Bronchial epithelial cell (primary cell): Measurements from ENCODE around the gene LDLRAD4. TPM values are rescaled to one million over a fixed set of nuclear protein-coding genes. Genes with fewer than 3 reads are reported as not detected.

Source experiments
- DNase-seq: peaks from one replicate; pipeline ENCODE4 v3.0.0-alpha.2; 2010; ENCODE audit warnings: low read depth
- FAIRE-seq: peaks from 2 replicates; lab custom pipeline; 2011; peaks lifted over from hg19 to GRCh38; lab: Jason Lieb, UNC
- H3K27me3 ChIP-seq: 2 replicates; pipeline ENCODE4 v1.5.1; 2011; ENCODE audit warnings: low read length; ENCODE audit not compliant: control insufficient read depth, insufficient read depth
- H3K36me3 ChIP-seq: 2 replicates; pipeline ENCODE4 v1.5.1; 2011; ENCODE audit warnings: low read length; ENCODE audit not compliant: control insufficient read depth, insufficient read depth
- H3K4me3 ChIP-seq: 2 replicates; pipeline ENCODE4 v1.5.1; 2011; ENCODE audit warnings: mild to moderate bottlenecking, low read depth, low read length, control low read depth
- total RNA-seq: library from RNA; depleted of rRNA; stranded (reverse); fragments of >200 nt; gene quantifications from 2 replicates; pipeline ENCODE4 v1.2.1, GENCODE V29; 2014
- TF ChIP-seq, protein P1 (sequence below): IDR thresholded peaks from 2 replicates; pipeline ENCODE4 v1.5.1; 2011; ENCODE audit warnings: mild to moderate bottlenecking, moderate library complexity, low read length, control low read depth, inconsistent platforms; ENCODE audit not compliant: insufficient read depth, severe bottlenecking

LDLRAD4 gene
- total RNA-seq, 1 donor from 2014 or later: not detected

DNA sequence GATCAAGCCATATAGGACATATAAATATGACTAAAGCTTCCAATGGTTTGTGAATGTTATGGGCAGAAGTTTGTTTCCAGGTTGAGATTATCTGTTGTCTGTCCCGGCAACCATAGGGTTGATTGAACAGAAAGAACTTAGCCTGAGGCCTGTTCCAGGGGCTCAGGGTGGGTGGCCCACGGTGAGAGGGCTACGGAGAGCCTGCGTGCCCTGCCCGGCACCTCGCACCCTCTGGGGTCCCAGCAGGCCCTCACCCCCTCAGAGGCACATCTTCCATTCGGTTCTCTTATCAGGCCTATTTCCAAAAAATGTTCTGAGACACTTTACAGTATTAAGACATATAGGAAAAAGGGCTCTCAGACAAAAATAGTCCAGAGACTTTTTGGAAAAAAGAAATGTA lies 40.4 kb upstream of the LDLRAD4 start:
- TF ChIP-seq, protein P1, sequence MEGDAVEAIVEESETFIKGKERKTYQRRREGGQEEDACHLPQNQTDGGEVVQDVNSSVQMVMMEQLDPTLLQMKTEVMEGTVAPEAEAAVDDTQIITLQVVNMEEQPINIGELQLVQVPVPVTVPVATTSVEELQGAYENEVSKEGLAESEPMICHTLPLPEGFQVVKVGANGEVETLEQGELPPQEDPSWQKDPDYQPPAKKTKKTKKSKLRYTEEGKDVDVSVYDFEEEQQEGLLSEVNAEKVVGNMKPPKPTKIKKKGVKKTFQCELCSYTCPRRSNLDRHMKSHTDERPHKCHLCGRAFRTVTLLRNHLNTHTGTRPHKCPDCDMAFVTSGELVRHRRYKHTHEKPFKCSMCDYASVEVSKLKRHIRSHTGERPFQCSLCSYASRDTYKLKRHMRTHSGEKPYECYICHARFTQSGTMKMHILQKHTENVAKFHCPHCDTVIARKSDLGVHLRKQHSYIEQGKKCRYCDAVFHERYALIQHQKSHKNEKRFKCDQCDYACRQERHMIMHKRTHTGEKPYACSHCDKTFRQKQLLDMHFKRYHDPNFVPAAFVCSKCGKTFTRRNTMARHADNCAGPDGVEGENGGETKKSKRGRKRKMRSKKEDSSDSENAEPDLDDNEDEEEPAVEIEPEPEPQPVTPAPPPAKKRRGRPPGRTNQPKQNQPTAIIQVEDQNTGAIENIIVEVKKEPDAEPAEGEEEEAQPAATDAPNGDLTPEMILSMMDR: no peak
- no peaks in the 10 kb centered on the region for H3K27me3 ChIP-seq
- no peak overlapping the region for H3K4me3 ChIP-seq
- H3K36me3 ChIP-seq: no peaks in the 10 kb centered on the region
- DNase-seq (no peak), FAIRE-seq (no peak)

DNA sequence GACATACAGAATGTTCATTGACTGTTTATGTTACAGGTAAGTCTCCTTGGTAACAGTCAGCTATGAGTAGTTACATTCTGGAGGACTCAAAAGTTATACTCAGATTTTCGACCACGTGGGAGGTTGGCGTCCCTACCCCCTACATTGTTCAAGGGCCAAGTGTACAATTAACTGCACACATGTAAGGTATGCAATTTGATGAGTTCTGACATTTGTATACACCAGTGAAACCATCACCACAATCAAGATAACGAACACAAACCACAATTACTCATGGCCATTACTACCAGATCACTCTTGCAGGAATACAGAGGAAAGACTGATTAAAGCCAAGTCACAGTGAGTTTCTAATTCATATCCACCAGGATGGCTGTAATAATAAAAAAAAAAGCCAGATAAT lies 39.6 kb upstream of the LDLRAD4 start:
- Histone ChIP-seq H3K36me3 (no peaks in the 10 kb centered on the region), H3K27me3 (no peaks in the 10 kb centered on the region), H3K4me3 (no peak overlapping the region)
- TF ChIP-seq, protein P1: no peak
- peak; percentile 13 for FAIRE-seq
- DNase-seq: peak; percentile 0

DNA sequence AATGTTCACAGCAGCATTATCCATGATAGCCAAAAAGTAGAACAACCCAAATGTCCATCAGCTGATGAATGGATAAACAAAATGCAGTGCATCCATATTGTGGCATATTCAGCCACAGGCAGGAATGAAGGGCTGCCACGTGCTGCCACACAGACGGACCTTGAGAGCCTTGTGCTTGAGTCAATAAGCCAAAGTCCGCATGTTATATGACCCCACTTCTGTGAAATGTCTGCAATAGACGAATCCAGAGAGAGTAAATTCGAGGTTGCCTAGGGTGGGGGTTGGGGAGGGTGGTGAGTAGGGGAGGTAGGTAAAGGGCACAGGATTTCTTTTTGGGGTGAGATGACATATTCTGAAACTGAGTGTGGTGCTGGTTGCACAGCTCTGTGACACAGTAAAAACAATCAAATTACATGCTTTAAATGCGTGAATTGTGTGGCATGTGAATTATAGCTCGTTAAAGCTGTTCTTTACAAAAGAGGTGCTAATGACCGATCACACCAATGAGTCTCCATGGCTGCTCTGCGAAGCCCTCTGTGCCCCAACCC lies 38.9 kb upstream of the LDLRAD4 start:
- no peak for DNase-seq
- Histone ChIP-seq H3K36me3 (no peaks in the 10 kb centered on the region), H3K27me3 (no peaks in the 10 kb centered on the region), H3K4me3 (no peak overlapping the region)
- FAIRE-seq: no peak
- TF ChIP-seq, protein P1: no peak

DNA sequence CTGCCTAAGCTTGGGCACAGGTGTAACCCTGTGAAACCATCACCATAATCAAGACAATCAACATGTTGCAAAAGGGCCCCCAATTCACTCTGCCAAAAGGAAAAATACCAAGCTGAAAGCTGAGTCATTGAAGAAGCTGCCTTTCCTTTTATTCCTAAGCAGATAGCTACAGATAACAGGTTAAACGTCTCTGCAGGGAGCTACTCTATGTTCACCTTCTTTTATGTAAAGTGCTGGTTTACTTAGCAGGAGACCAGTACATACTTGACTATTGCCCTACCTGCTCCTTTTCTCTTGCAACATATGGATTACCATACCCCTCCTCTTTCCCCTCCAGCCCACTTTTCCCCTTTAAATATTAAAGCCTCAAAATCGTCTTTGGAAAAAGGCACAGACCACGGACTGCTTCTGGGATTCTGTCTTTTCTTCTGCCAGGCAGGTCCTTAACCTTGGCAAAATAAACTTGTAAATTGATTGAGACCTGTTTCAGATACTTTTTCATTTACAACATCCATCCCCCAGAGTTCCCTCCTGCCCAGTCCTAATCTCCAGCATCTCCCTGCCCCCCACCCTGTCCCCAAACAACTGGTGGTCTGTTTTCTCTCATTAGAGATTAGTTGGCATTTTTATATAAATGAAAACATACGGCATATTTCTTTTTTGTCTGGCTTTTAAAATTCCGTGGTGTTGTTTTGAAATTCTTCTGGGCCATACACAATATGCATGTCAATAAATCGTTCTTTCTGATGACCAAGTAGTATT lies 37.8 kb upstream of the LDLRAD4 start:
- Histone ChIP-seq H3K27me3 (no peaks in the 10 kb centered on the region), H3K36me3 (no peaks in the 10 kb centered on the region), H3K4me3 (no peak overlapping the region)
- TF ChIP-seq, protein P1: no peak
- FAIRE-seq (no peak), DNase-seq (no peak)

- peak; percentile 80 for FAIRE-seq
- TF ChIP-seq, protein P1: no peak
- Histone ChIP-seq H3K27me3 (no peaks in the 10 kb centered on the region), H3K36me3 (no peaks in the 10 kb centered on the region), H3K4me3 (no peak overlapping the region)
- DNase-seq: no peak
These were observed 36.8 kb upstream of the LDLRAD4 start for GRCh38 chr18:13181765-13182164.
